Ovary (tissue), 9 donors: ENCODE measurements around the gene CD63. TPM values are rescaled to one million over a fixed set of nuclear protein-coding genes. Genes with fewer than 3 reads are reported as not detected.

Experiments used
- DNase-seq, 5 donors: peaks; one replicate each; pipeline ENCODE4 v3.0.0-alpha.2; 2019 to 2020
- H3K27ac ChIP-seq, 2 donors: fragments of 200-600 bp; one replicate each; pipeline versions ENCODE4 v1.5.1 to v1.8.0; 2019 to 2022
- H3K27me3 ChIP-seq: fragments of 200-600 bp; one replicate; pipeline ENCODE4 v1.8.0; 2022
- H3K36me3 ChIP-seq: fragments of 200-600 bp; sonication (generic); one replicate; pipeline ENCODE4 v1.5.1; 2019
- H3K4me1 ChIP-seq: one replicate; pipeline ENCODE4 v1.8.1; 2013; ENCODE audit warnings: mild to moderate bottlenecking, moderate library complexity; ENCODE audit not compliant: insufficient read depth
- H3K4me3 ChIP-seq: fragments of 200-600 bp; sonication (generic); one replicate; pipeline ENCODE4 v1.5.1; 2017
- H3K9me3 ChIP-seq, 2 donors: fragments of 200-600 bp in 1 of 2; sonication (generic) in 1 of 2; one replicate each; pipeline versions ENCODE4 v1.5.1 to v1.8.1; 2013 to 2019; ENCODE audit warnings: mild to moderate bottlenecking in 1 of 2, moderate library complexity in 1 of 2
- EP300 ChIP-seq: sonication (generic); formaldehyde crosslinking; IDR thresholded peaks from one replicate; pipeline ENCODE4 v1.6.1; 2017; ENCODE audit warnings: antibody characterized with exemption
- POLR2A ChIP-seq: fragments of 450-650 bp; IDR thresholded peaks from one replicate; pipeline ENCODE4 v1.6.1; 2017; ENCODE audit warnings: antibody characterized with exemption, mild to moderate bottlenecking, moderate library complexity
- WGBS, 3 donors: extraction: QIAGEN DNeasy Blood & Tissue Kit in 1 of 3; methylation state at CpG; one replicate each; pipeline versions ENCODE4 v1.1.5 to v1.1.7; 2013 to 2017; 5-methylcytosine and 5-hydroxymethylcytosine counted together
- intact Hi-C, 4 donors: fragments of 100-400 bp; cut with DNase I; formaldehyde crosslinking; loops; one replicate each; pipeline versions ENCODE4 v1.11.0 to v1.15.1; 2022 to 2023
- polyA plus RNA-seq, 2 donors: library from polyadenylated mRNA; stranded (reverse); fragments of 200-250 nt in 1 of 2; fragments of 350-450 nt in 1 of 2; fragmentation: Illumina TruSeq in 1 of 2; extraction: RNeasy Lipid Tissue Mini Kit (QIAGEN cat#74804) in 1 of 2; gene quantifications; one replicate each; pipeline ENCODE4 v1.2.3, GENCODE V29; 2013 to 2014
- total RNA-seq, 7 donors: library from RNA; depleted of rRNA in 2 of 7; stranded (reverse); fragments of >200 nt in 2 of 7; fragmentation: NEBNext Ultra II Directional in 3 of 7; extraction: Animal tissue kit (Norgen Biotek cat#: 25700) in 3 of 7; gene quantifications; one replicate each; pipeline versions ENCODE4 v1.1.0 to v1.2.4, GENCODE V29; 2016 to 2023
- TF ChIP-seq, protein P1 (sequence below), 3 donors: fragments of 450-650 bp in 2 of 3; fragments of 200-600 bp in 1 of 3; IDR thresholded peaks; one replicate each; pipeline versions ENCODE4 v1.5.1 to v1.8.0; 2016 to 2022; ENCODE audit warnings: antibody characterized with exemption in 3 of 3, mild to moderate bottlenecking in 1 of 3
- donor health status: DM: no; HTN: no; CAD: no; lungs with moderate emphysema.
- donor health status: DM: no; HTN: no; CAD: no.
- donor health status: Bipolar disorder and iron deficiency.
- donor health status: DM: yes; HTN: yes; CAD: no.
- donor health status: DM: no; HTN: no; CAD: no.
- donor health status: DM: yes; HTN: yes; CAD: no.

The CD63 gene
- total and polyA plus RNA-seq, 9 donors = 406 to 1,943 (median 762) TPM

DNA sequence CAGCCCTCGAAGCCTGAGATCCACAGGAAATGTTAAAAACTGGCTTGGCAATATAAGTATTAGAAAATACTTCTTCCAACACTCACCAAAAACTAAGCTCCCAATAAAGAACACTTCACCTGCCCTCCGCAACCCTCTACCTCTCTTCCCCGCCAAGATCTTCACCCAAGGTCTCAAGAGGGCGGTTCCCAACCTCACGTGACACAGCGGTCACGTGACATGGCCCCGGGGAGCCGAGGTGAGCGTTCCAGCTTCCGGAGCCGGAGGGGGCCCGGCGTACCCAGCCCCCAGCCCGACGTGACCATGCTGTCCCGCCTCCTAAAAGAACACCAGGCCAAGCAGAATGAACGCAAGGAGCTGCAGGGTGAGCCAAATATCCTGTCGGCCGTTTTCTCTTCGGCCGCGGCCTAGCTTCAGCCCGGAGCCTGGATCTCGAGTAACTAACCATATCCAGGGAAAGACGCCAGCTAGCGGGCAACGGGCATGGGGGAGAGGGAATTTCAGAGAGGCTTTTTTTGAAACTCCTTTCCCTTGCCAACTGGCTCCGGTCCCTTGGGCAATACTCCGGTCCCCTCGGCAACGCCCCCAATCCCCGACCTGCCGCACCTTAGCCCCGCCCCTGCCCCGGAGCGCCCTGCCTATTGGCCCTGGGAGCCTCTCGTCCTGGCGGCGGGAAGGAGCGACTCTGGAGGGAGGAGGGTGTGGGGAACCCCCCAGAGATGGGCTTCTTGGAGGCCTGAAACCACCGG, 12.8 kb downstream of the CD63 start, which contains the start of gene BLOC1S1:
TSS of gene BLOC1S1 (plus strand) at position 214 of the 749 bp plus-strand sequence. CDS start at position 220, 6 bp downstream.
- WGBS, 3 donors = 0 to 1% (median 1%) methylated on average over 34 to 42 of the region's 42 CpGs
- no peaks in the 10 kb centered on the region for H3K9me3 ChIP-seq
- no peaks in the 10 kb centered on the region for H3K27me3 ChIP-seq
- DNase-seq = peak; percentile 93 to 97 (median 95)
- intact Hi-C loops = no loop called here
- peak within 1 kb of the TSS; percentile 52 for H3K4me3 ChIP-seq
- TF ChIP-seq POLR2A (peak; percentile 49), EP300 (peak; percentile 37)
- TF ChIP-seq, protein P1, sequence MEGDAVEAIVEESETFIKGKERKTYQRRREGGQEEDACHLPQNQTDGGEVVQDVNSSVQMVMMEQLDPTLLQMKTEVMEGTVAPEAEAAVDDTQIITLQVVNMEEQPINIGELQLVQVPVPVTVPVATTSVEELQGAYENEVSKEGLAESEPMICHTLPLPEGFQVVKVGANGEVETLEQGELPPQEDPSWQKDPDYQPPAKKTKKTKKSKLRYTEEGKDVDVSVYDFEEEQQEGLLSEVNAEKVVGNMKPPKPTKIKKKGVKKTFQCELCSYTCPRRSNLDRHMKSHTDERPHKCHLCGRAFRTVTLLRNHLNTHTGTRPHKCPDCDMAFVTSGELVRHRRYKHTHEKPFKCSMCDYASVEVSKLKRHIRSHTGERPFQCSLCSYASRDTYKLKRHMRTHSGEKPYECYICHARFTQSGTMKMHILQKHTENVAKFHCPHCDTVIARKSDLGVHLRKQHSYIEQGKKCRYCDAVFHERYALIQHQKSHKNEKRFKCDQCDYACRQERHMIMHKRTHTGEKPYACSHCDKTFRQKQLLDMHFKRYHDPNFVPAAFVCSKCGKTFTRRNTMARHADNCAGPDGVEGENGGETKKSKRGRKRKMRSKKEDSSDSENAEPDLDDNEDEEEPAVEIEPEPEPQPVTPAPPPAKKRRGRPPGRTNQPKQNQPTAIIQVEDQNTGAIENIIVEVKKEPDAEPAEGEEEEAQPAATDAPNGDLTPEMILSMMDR (IDR thresholded peaks at IDR 0.05) = peak in 1 of 3 donors; percentile 24
- peak within 1 kb of the TSS; percentile 88 for H3K27ac ChIP-seq
- H3K36me3 ChIP-seq = no peaks in the 10 kb centered on the region
- H3K4me1 ChIP-seq = peaks cover 12% of the 10 kb centered on the region

DNA sequence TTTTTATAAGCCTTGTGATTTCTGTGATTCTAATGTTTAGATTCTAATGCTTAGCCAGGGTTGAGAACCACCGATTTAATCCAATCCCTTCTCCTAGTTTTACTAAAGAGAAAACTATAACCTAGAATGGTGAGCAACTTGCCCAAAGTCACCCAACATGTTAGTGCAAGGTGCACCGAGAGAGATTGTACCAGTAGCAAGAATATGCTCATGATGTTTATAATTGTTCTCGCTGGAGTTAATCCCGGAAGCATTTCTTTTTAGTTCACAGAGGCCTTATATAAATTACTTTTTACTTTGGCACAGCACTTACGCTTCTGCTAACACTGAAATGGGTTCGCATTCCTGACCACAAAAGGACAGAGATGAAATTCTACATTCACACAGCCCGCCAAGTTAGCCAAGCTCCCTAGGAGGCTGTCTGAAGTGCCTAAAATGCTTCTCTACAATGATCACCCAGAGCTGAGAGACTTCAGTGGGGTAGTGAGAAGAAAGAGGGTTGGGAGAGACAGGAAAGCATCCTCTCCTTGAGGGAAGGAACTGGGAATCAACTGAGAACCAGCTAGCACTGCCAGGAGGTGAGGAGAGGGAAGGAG, 13.5 kb downstream of the CD63 start:
- Histone ChIP-seq H3K4me1 (peaks cover 12% of the 10 kb centered on the region), H3K36me3 (no peaks in the 10 kb centered on the region), H3K9me3 (no peaks in the 10 kb centered on the region), H3K27me3 (no peaks in the 10 kb centered on the region), H3K4me3 (peak overlapping the region; percentile 52), H3K27ac (peak overlapping the region; percentile 88)
- no peak for TF ChIP-seq POLR2A
- TF ChIP-seq, protein P1 (IDR thresholded peaks at IDR 0.05) = no peak
- no peak for TF ChIP-seq EP300
- 50 to 53% (median 51%) methylated on average over 7 of the region's 7 CpGs for whole genome bisulfite sequencing, 3 donors
- DNase-seq = no peak
- intact Hi-C loops = no loop called here

DNA sequence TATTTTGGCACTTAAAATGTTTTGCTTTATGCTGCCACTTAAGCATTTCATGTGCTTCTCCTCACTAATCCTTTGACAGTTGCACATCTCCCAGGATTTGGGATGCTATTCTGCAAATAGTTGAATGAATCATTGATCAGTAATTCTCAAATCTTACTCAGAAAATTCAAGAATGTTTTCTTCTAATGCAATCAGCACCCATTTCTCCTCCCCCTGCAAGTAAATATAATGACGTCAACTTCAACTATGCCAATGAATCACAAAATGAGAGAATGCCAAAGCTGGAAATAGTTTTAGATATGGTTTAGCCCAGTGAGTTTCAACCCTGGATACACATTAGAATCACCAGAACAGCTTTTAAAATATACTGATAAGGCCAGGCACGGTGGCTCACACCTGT, 15.1 kb downstream of the CD63 start:
- Histone ChIP-seq H3K36me3 (no peaks in the 10 kb centered on the region), H3K27me3 (no peaks in the 10 kb centered on the region), H3K9me3 (no peaks in the 10 kb centered on the region), H3K4me3 (no peak overlapping the region), H3K27ac (no peak overlapping the region), H3K4me1 (peaks cover 10% of the 10 kb centered on the region)
- TF ChIP-seq POLR2A = no peak
- no peak for TF ChIP-seq EP300
- WGBS, 3 donors = 54 to 70% (median 63%) methylated on average over 2 of the region's 2 CpGs
- intact Hi-C loops = no loop called here
- DNase-seq = no peak

DNA sequence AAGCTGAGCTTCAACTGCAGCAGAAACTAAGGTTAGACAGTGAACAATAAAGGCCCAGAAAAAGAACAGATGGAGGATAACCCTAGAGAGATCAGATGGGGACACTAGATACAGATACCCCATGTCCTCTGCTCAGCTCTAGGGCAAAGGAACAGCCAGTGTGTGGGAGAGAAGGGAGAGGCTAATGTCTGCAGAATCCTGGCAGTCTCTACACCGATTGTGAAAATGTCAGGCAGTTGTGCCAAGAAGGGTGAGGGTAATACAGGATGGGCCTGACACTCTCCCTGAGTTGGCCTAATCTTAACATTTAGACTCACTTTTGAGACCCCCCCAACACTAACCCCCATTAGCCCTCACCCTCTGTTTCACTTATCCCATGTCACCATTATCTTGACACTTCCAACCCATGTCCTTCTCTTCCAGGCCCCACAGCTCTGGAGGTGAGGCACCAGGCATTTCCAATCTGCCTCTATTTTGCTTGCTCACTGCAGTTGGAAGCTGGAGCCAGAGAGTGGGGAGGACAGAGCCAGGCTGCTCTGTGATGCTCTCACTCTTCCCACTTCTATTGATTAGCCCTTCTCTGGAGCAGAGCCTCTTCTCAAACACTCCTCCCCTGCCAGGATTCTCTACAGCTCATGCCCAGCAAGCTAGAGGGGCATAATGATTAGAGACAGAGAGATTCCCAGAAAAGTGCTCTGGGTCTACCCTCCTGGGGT, 16.0 kb downstream of the CD63 start:
- WGBS, 3 donors = 15 to 21% (median 20%) methylated on average over 1 of the region's 1 CpG
- TF ChIP-seq POLR2A (no peak), EP300 (no peak)
- TF ChIP-seq, protein P1 (IDR thresholded peaks at IDR 0.05) = no peak
- no peak for DNase-seq
- no peaks in the 10 kb centered on the region for H3K27me3 ChIP-seq
- no peaks in the 10 kb centered on the region for H3K36me3 ChIP-seq
- H3K4me3 ChIP-seq = no peak overlapping the region
- intact Hi-C loops = no loop called here
- H3K27ac ChIP-seq = no peak overlapping the region
- no peaks in the 10 kb centered on the region for H3K9me3 ChIP-seq
- H3K4me1 ChIP-seq = peaks cover 10% of the 10 kb centered on the region
